ENCODE data around the gene CACHD1.

- no peak for TF ChIP-seq NFIC (IDR thresholded peaks at IDR 0.05; ENCODE audit: borderline replicate concordance)
- no peak for TF ChIP-seq CTCF (IDR thresholded peaks at IDR 0.05)
- TF ChIP-seq EP300 (IDR thresholded peaks at IDR 0.05; ENCODE audit: borderline replicate concordance in 1 of 2, low read depth in 1 of 2, low read length in 1 of 2) = no peak
- no peak for TF ChIP-seq RCOR1 (IDR thresholded peaks at IDR 0.05; ENCODE audit: low read length)
- TF ChIP-seq FOSL2 (IDR thresholded peaks at IDR 0.05; ENCODE audit: borderline replicate concordance, low read depth) = no peak
- TF ChIP-seq EZH2phosphoT487 (IDR thresholded peaks at IDR 0.05; ENCODE audit: borderline replicate concordance, low read depth) = no peak
- no peak for TF ChIP-seq REST (IDR thresholded peaks at IDR 0.05; ENCODE audit: low read depth, low read length)
- no peak for TF ChIP-seq POLR2AphosphoS5 (IDR thresholded peaks at IDR 0.05; ENCODE audit: low read depth, low read length)
- TF ChIP-seq GABPA (IDR thresholded peaks at IDR 0.05; ENCODE audit: low read depth) = no peak
- no peak for TF ChIP-seq PBX3 (IDR thresholded peaks at IDR 0.05)
- TF ChIP-seq NRF1 (IDR thresholded peaks at IDR 0.05; ENCODE audit: low read depth, low read length) = no peak
- TF ChIP-seq MEF2A (IDR thresholded peaks at IDR 0.05; ENCODE audit: borderline replicate concordance, low read depth) = no peak
- TF ChIP-seq TAF1 (IDR thresholded peaks at IDR 0.05; ENCODE audit: borderline replicate concordance, low read depth, low read length) = no peak
These were observed 223.0 kb downstream of the CACHD1 start for GRCh38 chr1:64692911-64693310.
